ENCODE measurements around the gene MADD.
"Not testable (repeated sequence)": the region's sequence is repeated elsewhere in the genome, so short reads cannot be mapped to it uniquely, and the experiment has no call there.

MADD gene

GRCh38 chr11:47326198-47326597 is 56.3 kb downstream of the MADD start:
- DNase-seq = no peak

DNA sequence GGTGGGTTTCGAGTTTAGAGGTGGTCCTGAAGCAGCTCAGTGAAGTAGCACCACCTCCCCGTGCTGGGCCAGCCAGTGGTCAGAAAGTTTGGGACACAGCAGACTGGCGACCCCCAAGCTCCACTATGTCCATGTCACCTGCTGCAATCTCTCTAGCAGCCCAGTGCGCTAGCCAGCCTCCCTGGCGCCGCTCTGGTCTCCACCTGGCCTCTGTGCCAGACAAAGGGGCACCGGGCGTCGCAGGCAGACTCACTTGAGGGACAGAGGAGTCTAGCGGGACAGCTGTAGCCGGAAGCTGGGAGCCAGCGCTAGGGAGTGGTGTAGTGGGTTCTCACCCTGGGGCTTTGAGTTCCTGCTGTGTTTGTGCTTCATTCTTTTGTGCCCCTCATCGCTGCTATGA is 57.1 kb downstream of the MADD start:
- DNase-seq = no peak

- no peak for DNase-seq
Observed at GRCh38 chr11:47327949-47328348, 58.0 kb downstream of the MADD start.

GRCh38 chr11:47328449-47329390 is 58.8 kb downstream of the MADD start:
- no peak for DNase-seq

DNA sequence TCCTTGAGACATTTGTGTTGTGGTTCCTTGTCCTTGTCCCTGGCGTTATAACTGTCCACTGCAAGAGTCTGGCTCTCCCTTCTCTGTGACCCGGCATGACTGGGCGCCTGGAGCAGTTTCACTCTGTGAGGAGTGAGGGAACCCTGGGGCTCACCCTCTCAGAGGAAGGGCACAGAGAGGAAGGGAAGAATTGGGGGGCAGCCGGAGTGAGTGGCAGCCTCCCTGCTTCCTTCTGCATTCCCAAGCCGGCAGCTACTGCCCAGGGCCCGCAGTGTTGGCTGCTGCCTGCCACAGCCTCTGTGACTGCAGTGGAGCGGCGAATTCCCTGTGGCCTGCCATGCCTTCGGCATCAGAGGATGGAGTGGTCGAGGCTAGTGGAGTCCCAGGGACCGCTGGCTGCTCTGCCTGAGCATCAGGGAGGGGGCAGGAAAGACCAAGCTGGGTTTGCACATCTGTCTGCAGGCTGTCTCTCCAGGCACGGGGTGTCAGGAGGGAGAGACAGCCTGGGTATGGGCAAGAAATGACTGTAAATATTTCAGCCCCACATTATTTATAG is 59.6 kb downstream of the MADD start:
- DNase-seq = no peak

DNA sequence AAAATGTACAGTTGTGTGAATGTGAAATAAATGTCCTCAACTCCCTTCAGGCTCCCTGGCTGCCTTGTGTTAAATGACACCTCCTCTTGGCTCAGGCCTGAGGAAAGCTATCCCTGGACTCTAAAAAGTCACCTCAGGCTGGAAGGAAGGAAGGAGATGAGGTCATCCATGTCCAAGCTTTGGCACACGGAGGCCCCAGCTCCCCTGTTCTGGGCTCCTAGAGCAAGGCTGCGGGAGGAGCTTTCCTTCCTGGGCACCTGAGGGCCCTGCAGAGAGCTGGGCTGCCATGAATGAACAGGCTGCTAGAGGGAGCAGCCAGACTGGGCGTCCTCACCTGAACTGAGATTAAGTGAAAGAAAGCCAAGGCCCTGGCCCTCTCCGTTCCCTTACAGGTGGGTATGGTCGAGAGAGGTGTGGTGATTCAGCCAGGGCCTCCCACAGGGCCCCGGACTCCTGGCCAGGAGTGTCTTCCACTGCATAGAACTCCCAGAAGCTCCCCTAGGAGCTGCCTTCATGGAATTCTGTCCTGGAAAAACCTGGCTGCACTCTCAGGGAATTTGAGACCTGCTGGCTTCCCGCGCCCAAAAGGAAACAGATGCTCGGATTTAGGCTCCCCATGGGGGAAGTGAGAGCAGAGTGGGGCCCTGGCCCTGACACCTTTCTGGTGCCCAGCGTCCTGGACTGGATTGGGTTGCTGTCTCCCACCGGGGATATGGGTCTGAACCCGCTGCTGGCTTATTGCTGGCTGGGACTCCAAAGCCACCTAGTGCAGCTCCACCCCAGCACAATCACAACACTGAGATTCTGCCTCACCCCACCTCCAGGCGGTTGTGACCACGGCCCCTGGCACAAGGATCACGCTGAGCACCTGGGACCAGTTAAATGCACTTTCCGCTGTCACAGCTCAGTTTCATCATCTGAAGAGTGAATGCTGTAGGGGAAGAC is 60.3 kb downstream of the MADD start:
- no peak for DNase-seq

DNA sequence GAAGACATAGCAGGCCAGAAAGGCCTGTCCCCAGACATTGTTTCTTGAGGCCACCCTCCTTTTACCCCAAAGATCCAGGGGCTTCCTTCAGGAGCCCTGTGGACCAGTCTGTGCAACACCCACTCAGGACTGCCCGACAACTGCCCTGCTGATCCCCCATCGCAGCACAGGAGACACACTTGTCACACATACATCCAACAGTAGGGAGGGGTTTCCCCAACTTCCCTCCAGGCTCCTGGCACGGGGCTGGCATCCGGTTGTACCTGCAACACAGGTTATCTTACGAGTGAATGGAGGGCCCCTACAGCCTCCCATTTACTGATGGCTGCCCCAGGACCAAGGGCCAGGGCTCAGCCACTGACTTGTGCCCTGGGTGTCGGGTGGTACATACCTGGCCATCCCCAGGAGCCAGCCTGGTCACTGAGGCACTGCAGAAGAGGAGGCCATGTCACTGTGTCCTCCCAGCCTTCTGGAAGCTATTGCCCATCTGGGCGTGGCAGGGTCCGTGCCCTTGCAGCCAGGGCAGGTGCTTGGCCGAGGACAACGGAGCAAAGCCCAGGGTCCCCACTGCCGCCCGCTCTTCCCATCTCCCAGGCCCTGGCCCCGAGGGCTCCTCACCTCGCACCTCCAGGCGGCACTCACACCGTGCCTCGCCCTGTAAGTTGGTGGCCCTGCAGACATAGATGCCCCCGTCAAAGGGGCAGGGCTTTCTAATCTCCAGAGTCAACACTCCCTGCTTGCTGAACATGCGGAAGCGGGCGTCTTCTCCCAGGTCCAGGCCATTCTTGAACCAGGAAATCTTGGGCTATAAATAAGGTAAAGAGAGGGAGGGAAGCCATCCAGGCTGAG is 61.7 kb downstream of the MADD start:
- no peak for DNase-seq

DNA sequence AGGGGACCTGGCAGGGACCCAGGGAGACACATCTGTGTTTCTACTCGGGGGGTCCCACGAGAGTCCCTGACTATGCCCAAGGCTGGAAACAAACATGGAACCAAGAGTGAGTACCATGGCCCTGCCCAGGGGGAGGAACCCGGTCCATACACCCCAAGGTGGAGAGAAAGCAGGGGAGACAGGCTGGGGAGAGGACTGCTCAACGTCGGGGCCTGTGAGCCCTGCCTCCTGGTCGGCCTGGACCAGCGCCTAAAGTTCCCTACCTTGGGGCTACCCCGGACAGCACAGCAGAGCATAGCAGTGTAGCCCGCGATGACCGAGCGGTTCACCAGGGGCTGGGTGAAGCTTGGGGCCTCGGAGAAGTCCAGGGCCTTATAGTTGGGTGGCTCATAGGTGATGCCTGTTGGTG is 62.4 kb downstream of the MADD start:
- DNase-seq = no peak

DNA sequence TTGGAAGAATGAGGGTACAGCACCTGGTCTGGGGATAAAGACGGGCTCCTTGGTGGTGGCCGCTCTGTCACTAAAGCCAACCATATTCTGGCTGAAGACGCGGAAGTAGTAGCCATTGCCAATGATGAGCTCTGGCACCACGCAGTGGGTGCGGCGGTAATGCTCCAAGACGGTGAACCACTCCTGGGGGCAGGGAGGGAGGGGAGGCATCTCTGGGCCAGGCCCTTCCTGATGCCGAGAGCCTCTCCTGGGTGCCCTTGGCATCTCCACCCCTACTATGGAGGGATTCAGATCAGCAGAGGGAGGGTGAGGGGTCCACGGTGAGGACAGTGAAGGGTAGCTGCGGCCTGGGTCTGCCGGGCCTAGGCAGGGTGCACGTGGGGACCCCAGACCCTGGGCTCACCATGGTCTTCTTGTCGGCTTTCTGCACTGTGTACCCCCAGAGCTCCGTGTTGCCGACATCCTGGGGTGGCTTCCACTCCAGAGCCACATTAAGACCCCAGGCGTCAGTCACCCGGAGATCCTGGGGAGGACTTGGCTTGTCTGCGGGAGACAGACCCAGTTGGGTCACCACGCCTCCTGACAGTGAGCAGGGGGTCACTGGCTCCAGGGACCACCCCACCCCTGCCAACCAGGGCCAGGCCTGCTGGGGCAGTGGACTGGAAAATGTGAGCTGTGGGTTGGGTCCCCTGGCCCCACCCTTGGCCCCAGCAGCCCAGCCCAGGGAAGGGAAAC is 63.0 kb downstream of the MADD start:
- DNase-seq = no peak

- no peak for DNase-seq
Observed at GRCh38 chr11:47333526-47333845, 63.6 kb downstream of the MADD start.

DNA sequence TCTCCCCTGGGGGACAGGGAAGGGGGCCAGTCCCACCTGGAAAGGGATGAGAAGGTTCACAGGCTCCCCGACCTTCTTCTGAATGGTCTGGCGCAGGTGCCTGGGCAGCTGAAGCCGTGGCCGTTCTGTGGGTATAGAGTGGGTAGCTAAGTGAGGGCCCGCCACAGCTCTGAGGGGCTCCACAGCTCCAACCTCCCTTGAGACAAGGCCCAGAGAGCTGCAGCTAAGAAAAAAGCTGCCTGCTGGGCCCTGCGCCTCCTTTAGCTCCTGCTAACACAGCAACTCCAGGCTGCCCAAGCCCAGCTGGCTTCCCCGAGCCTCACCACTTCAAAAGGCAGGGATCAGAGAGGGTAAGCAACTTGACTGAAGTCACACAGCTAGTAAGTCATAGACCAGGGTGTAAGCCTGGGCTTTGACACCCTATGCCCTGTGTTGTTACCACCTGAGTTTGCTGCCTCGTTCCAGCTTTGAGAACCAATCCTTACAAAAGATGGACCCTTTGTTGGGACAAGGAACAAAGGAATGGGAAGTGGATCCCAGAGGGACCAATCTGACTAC is 64.0 kb downstream of the MADD start:
- DNase-seq = no peak

GRCh38 chr11:47334699-47335411 is 64.9 kb downstream of the MADD start:
- DNase-seq = not testable (repeated sequence)

- DNase-seq = no peak
Observed at GRCh38 chr11:47335733-47336132, 65.8 kb downstream of the MADD start.

- no peak for DNase-seq
Observed at GRCh38 chr11:47336595-47336994, 66.7 kb downstream of the MADD start.

- DNase-seq = no peak
Observed at GRCh38 chr11:47337229-47337924, 67.4 kb downstream of the MADD start.

DNA sequence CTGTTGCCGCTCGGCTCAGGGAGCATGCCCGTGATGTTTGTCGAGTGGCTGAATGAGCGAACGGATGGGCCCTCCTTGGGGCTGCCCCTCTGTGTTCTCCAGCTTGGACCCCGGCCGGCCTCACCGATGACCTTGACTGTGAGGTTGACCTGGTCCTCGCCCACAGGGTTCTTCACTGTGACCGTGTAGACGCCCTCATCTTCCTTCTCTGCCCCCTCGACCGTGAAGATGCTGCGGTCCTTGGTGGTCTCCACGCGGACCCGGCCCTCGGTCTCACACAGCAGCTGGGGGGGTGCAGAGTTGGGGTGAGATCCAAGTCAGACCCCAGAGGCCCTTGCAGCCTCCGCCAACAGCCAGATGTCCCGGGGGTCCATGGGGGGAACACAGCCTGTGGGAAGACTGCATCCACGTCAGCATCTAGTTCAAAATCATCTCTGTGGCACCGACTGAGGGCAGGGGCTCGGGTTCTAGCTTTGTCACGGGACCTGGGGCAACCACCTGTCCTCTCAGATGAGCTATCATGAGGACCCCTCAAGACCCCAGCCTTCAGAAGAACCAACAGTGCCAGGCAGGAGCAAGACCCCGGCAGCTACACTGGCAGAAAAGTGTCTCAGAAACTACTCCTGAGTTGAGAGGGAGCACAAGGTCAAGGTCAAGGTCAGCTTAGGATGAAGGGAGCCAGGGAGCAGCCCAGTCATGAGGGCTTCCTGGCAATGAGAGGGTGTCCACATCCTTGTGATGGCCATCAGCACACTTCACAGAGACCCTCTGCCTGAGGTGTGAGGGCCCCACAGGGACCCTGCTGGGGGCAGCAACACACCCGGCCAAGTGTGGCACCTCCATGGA is 68.7 kb downstream of the MADD start:
- DNase-seq = no peak

DNA sequence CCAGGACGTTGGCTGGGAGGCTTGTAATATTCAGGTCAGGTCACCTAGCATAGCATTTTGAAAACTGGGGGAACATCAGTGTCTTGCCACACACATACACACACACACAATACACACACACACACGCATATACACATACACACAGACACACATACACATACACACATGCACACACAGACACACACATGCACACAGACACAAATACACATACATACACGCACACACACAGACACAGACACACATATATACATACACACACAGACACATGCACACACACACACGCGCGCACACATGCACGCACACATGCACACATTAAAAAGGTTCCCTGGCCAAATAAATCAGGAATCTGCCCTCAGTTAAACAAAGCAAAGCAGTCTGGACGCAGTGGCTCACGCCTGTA is 70.1 kb downstream of the MADD start:
- DNase-seq = no peak

DNA sequence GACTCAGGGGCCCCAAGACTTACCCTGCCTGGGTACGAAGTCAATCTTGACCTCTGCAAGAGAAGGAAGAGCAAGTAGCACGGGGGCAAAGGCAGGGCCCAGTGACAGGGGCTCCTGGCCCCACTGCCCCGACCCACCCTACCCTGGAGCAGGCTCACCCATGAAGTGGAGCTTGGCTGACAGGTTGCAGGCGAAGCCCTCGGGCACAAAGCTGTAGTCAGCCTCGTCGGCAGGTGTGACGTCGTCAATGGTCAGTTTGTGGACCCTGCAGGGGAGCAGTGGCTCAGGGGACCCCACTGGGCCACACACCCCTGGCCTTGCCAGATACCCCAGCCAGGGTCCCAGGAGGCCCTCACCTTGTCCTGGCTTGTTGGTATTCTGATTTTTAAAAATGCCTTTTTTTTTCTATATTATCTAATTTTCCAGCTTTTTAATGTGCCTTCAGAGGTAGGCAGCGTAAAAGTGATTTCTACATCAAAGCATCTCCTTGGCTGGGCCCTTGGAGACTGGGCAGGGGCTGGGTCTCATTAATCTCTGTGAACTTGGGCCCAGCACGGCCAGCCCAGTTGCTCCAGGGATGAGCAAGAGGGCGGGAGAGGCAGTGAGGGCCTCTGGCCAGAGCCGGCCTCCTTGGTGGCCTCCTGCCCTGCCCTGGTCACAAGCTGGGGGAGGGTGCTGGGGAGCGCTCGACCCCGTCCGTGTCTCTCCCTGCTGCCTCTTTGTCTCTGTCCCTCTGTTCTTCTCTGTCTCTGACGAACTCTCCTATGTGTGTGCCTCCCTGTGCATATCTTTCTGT is 71.2 kb downstream of the MADD start:
- no peak for DNase-seq

Measured in NCI-H510A treated with DMSO at 0.1 percent for 48 hours (cell line).